Muscle of back (tissue), 11 donors: ENCODE results near the gene S100B. TPM values are rescaled to one million over a fixed set of nuclear protein-coding genes. Genes with fewer than 3 reads are reported as not detected.

Source experiments
- DNase-seq, 3 donors: peaks; one replicate each; pipeline versions ENCODE4 v3.0.0 to v3.0.0-alpha.2; 2013
- polyA plus RNA-seq, 10 donors: library from polyadenylated mRNA; unstranded; fragments of 120-200 nt; gene quantifications; one replicate each; pipeline ENCODE4 v1.2.1, GENCODE V29; 2013; ENCODE audit not compliant: insufficient read length in 10 of 10

The S100B gene
- polyA plus RNA-seq, 10 donors, result 10.4 to 27.0 (median 15.4) TPM

DNA sequence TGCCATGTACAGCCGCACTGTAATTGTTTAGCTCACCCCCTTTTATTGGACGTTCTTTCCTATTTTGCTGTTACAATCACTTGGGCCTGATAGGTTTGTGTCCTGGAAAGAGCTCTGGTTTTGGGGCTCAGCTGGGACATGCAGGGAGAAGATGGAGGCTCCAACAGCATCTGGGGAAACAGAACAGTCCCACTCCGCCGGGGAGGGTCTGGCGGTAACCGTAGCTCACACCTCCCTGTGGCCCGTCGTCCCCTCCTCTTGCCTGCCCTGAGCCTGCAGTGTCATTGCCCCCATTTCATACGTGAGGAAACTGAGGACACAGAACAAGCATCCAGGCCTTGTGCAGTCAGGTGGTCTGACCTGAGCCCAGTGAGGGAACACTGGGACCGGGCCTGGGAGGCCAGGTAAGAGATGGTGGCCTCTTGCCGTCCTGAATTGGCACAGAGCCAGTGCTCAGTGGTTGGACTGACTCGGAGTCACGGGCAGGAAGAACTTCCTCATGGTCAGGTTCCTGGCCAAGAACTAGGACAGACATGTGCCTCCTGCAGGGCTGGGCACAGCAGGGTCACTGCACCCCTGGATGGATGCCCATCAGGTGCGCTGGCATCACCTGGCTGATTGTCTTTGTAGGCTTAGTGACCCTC lies 41.8 kb downstream of the S100B start:
- DNase-seq, result no peak

DNA sequence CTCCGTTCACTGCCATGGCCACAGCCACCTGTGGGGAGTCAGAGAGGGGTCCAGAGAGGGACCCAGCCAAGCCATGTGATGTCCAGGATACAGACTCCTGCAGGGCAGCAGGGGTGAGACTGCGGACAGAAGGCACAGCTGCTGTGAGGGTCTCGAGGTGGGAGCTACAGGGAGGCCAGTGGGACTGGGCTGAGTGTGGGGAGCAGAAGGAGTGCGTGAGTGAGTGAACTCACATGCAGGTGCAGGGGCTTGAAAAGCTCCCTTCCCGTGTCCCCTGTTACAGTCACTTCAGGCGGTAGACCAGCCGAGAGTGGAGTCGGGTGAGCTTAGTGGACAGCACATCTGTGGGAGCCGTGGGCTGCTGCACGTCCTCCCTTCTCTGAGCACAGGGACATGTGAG lies 42.4 kb downstream of the S100B start:
- DNase-seq, result no peak

DNA sequence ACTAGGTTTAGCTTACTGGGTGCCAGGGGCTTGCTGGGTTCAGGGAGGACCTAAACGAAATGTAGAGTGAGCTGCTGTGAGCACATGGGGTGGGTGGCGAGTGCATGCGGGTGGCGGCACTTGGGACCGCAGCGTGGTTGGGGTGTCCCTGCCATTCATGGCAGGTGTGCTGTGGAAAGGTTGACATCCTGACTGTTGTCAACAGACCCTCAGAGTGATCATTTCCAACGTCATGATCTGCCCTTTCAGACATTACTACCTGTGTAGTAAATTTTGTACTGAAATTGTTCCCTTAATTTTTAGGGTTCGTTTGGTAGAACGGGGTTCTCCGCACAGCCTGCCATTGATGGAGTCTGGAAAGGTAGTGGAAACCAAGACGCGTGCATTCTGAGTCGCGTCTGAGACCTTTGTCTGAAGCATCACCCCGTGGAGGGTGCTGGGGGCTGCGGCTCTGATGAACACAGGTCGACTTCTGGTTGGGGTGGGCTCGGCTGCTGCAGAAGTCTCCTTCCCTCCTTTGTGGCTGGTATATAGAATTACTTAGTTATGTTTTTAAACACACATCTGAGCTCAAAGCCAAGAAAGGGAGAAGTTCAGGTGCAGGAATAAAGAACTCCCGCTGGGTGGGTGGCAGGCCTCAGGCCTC lies 43.3 kb downstream of the S100B start:
- no peak for DNase-seq

DNA sequence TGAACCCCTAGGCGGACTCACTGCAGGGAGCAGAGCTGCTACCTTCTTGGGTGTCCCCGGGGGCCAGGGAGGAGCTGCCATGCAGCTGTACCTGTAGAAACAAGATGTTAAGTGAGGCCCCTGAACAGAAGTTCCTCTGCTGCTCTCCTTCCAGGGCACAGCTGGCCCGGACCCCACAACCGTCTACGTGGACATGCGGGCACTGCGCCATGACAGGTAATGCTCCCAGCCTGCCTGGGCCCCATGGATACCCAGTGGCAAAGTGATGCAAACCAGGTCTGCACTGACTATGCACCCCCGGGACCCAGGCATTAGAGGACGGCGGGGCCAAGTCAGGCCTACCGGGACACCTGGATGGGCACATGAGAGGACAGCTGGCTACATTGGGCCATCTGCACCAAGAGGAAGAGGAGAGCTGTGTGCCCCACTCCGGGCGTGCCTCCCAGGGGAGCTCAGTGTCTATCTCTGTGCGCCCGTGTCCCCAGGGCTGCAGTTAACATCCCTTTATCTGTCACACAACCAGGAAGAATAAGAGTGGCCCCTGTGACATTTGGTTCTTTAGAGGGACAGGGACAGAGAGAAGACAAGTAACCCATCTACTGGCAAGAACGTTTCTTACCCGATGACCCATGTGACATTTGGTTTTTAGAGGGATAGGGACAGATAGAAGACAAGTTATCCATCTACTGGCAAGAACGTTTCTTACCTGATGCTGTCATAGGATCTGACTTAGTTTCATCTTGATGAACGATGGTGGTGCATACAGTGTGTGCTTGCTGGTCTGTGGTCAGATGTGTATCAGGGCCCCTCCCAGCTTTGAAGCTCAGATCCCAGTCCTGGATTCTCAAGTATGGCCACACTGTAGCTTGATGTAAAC lies 44.1 kb downstream of the S100B start:
- no peak for DNase-seq

DNA sequence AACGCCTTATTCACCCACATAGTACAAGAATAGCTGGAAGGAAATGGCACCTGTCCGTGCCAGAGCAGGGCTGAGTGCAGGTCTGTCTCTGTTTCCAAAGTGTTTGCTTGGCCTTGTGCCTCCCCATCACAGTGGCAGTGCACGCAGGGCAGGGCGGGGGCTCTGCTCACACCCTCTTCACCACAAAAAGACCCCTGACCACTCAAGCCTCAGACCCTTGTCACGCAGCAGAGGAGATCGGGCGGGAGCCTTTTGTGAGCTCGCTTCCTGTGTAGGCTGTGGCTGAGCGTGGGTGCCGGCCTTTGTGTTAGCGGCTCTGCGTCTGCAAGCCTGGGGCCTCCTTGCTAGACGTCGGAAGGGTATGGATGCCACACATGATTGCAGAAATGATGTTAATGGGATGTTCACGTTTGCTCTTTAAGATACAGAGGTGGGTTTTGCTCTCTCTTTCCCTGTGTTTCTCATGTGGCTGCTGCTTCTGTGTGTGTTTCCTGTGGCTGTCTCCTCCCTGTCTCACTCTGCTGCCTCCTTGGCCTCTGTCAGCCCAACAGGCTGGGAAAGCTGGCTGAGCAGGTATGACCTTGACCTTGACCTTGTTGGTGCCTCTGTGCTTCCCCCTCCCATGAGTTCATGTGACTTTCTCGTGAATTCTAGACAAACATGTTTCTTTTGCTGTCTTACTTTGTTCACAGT lies 45.4 kb downstream of the S100B start:
- DNase-seq, result no peak

DNA sequence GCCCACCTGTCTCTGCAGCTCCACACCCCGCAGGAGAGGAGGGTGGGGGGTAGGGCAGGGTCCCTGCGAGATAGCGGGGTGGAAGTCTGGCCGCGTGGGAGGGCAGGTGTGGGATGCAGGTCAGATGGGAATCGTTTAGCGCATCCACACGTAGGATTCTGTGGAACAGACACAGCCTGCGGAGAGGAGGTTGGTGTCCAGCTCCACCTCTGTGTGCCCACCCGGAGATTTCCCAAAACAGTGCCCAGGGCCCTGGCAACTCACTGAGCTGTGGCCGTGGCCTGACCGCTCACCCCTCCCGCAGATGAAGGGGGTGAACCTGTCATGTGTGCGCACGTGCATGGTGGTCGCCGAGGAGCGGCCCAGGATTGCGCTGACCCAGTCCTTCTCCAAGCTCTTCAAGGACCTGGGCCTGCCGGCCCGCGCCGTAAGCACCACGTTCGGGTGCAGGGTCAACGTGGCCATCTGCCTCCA lies 46.9 kb downstream of the S100B start:
- no peak for DNase-seq

DNA sequence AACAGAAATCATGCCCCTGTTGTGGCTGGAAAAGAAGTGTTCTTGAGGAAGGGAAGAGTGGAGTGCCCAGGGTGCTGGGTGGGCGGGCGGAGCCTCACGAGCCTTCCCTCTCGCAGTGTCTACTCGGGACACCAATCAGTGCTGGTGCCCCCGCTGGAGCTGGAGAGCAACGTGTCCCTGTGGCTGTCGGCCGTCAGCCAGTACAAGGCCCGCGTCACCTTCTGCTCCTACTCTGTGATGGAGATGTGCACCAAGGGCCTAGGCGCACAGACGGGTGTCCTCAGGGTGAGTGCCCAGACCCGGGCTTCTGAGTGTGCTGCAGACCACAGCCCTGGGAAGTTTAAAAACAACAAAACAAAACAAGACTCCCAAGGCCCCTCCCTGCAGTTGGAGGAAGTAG lies 47.4 kb downstream of the S100B start:
- DNase-seq, result no peak

DNA sequence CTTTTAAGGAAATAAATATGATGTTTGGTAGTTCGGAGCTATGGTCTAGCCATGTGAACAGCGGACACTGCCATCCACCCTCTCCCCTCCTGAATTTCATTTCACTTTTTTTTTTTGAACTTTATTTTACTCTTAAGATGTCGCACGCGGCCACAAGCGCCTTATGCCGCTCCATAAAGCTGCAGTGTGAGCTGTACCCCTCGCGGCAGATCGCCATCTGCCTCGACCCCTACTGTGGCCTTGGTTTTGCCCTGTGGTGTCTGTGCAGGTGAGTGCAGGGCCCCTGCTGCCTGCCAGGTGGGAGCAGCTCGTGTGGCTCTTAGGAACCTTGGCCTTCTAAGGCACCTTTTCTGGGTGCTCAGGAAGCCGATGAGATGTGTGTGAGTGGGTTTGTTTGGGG lies 48.1 kb downstream of the S100B start:
- no peak for DNase-seq

DNA sequence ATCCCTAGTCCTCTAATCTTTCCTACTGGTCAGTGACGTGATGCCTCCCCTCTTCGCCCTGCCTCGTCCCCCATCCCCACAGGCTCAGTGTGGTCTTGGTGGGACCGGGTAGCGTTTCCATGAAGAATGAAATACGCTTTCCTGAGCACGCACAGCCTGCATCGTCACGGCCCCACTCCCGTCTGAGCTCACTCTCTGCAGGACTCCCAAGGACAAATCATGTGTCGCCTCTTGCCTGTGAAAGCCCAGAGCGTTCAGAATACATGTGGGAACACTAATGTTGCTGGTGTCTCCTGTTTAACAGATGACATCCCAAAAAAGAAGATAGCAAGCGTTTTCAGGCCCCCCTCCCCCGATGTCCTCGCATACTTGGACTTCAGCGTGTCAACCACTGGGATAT lies 49.2 kb downstream of the S100B start:
- no peak for DNase-seq

DNA sequence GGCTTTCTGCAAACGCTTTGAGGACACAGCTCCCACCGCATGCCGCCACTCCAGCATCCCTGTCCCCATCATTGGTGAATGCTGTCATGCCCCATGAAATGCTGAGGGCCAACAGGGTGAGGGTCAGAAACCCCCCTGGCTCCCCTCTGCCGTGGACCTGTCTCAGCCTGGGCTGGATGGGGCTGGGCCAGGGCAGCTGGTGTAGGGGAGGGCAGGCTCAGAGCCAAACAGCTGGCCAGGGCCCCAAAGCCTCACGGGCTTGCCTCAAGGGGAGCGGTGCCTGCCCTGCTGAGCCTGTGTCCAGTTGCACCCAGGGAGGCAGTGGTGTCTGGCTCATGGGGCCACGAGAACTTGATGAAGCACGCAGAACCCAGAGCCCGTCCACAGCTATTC lies 49.7 kb downstream of the S100B start:
- DNase-seq, result no peak

DNA sequence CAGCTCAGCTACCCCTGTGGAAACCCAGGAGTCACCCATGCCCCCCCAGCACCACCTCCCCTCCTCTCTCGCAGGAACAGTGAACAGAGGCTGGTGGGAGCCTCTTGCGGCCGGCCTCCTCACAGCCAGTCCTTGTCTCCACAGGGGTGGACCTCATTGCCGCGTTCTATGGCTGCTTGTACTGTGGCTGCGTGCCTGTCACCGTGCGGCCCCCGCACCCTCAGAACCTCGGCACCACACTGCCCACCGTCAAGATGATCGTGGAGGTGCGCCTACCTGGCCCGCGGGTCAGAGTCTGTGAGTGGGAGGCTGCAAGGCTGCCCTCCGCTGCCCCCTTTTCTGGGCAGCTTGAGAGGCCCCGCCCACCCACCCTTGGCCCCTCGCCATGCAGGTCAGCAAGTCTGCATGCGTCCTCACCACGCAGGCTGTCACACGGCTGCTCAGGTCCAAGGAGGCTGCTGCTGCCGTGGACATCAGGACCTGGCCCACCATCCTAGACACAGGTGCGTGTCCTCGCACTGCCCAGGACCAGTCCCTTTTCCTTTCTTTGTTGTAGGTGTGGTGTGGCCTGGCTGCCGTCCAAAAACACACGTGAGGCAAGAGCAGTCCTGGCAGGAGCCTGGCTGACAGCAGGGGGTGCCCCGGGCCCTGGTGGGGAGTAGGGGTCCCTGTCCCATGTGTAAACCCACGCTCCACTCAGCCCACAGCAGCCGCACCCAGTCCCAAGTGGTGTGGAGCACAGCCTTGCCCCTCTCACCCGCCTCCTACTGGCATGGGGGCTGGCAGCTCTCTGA lies 50.3 kb downstream of the S100B start:
- DNase-seq, result no peak

DNA sequence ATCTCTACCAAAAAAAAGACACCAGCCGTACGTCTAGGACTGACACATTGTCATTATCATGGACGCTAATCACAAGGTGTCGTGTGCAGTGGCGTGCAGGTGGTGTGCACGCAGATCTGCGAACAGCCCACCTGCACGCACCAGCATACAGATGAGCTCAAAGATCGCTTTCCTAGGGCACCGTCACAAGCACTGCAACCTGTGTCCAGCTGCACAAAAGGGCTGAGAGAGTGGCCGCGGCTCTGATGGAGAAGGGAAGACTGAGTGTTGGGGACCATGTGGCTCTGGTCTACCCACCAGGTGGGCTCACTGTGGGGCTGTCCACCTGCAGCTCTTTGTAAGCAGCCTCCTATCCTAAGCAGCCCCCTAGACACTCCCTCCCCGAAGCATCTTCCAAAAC lies 50.9 kb downstream of the S100B start:
- no peak for DNase-seq

DNA sequence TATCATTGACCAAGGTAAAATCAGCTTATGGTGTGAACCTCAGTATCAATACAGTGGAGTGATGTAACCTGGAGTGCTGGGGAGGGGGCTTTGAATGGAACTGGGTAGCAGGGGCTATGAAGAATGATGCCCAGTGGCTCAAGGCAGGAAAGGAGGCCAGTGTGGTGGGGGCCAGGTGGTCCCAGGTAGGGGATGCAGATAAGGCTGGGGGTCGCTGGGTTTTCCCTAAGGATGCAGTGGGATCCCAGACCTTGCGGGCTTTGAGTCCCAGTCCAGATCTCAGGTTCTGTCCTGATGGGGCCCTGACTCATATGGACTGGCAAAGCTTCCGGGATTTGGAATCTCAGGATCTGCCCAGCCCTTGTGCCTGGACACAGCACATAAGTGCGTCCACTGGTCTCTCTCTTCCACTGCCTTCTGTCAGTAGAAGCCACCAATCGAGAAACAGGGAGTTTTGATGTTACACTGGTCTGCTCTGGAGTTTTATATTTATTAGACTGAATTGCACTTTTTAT lies 52.0 kb downstream of the S100B start:
- DNase-seq, result no peak

DNA sequence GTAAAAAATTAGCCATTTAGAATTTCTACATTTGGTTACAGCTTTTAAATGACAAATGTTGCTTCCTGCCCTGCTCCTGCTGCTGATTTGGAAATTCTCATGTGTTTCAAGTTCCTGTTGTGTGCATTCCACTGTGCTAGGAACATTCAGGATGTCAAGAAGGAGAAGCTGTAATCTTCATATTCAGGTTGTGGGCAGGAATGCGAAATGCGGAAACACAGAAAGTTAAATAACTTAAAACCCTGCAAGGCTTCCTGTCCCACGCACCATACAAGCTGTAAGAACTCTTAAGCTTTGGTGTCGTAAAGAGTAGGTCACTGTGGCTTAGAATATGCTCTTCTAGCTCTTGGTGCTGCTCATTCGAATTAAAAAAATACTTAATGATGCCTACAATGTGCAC lies 52.6 kb downstream of the S100B start:
- DNase-seq, result no peak

DNA sequence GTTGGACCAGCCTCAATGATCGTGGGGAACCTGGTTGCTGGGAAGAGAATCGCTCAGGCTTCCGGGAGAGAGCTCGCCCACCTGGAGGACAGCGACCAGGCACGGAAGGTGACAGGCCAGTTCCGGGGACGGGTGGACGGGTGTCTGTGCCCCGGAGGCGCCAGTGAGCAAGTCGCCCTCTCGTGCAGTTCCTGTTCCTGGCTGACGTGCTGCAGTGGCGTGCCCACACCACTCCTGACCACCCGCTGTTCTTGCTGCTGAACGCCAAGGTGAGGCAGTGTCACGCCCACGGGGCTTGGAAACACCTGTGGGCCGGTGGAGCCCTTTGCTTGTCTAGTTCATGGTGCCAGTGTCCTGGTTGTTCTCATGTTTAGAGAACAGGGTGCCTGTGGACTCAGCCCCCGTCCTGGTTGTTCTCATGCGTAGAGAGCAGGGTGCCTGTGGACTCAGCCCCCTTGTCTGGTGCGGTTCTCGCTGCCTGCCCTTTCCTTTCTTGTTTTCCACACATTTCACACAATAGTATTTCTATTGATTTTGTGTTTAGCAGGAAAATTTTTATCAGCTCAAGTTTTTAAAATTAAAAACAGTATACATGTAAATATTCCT lies 53.1 kb downstream of the S100B start:
- DNase-seq, result no peak

DNA sequence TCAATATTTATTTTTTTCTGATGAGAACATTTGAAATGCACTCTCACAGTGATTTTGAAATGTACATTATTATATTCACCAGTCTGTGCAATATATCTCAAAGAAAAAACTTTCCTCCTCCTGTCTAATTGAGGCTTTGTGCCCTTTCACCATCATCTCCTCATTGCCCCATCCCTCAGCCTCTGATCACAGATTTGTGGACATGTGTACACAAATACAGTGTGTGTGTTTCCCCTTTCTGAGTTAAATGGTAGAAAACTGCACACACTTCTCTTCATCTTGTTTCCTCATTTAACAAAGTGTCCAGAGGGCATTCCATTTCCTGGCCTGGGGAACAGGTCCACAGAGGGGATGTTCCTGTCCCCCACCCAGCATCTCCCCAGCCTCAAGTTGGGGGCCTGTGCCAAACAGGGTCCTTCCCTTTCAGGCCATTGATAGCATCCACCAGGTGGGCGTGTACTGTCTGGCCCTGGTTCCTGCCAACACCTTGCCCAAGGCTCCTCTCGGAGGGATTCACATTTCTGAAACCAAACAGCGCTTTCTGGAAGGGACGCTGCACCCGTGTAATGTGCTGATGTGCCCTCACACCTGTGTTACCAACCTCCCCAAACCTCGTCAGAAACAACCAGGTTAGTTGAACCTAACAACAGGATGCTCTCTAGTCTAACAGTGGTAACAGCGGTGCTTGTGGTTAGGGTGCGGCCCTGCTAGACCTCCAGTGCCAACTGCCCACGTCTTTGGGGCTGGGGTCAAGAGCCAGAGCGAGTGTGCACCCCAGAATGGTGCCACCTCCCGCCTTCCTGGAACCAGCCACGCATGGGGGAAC lies 54.6 kb downstream of the S100B start:
- no peak for DNase-seq

DNA sequence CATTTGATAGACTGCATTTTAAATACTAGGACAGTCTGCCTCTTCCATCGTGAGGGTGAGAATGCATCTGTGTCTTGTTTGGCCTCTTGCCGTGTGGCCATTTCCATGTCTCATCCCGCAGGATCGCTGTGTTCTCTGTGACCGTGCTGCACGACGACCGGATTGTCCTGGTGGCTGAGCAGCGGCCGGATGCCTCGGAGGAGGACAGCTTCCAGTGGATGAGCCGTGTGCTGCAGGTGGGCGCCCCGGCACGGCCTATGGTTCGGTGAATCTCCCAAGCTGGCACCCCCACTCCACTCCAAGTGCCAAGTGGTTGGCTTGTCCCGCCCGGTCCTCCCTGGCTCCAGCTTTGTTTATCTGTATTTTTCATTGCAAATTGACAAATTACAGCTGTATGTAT lies 55.2 kb downstream of the S100B start:
- DNase-seq, result no peak
